Hematopoietic multipotent progenitor cell treated with erythropoietin and hydrocortisone succinate and interleukin-3 and kit ligand, for 17 days (in vitro differentiated cells): ENCODE results near the gene OR4D11.

Experiments
- DNase-seq: peaks from one replicate; pipeline ENCODE4 v3.0.0-alpha.2; 2015; ENCODE audit warnings: low spot score

Gene OR4D11

GRCh38 chr11:59548309-59548656 is 44.9 kb downstream of the OR4D11 start:
- no peak for DNase-seq

- DNase-seq, result peak; percentile 76
Observed at GRCh38 chr11:59550368-59550841, 47.0 kb downstream of the OR4D11 start.

- DNase-seq, result peak; percentile 74
Observed at GRCh38 chr11:59550842-59551658, 47.7 kb downstream of the OR4D11 start.

DNA sequence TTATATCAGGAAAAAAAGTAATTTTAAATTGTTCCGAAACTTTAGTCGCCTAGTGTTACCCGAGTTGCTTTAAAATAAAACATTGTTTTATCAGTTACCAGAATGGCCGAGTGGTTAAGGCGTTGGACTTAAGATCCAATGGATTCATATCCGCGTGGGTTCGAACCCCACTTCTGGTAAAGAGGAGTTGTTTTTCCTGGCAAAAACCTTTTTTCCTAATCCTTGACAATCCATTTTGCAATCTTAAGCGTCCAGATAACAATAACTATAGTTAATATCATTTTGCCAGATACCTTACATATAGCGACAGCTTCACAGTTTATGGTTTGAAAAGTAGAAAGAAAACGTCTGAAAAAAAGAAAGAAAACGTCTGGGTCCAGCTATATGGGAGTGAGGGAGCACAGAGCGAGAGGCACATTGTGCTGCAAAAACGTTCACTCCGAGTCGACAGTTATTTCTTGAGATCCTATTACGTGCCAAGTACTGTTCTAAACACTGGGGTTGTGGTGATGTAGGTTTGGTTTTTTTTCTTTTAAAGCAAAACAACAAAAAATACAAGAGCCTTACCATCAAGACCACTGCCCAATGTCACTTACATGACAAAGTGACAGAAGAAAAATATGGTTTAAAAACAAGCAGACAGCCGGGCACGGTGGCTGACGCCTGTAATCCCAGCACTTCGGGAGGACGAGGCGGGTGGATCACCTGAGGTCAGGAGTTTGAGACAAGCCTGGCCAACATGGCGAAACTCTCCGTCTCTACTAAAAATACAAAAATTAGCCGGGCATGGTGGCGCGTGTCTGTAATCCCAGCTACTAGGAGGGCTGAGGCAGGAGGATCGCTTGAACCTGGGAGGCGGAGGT is 48.5 kb downstream of the OR4D11 start:
- DNase-seq, result peak; percentile 21

- DNase-seq, result no peak
Observed at GRCh38 chr11:59552844-59553243, 49.5 kb downstream of the OR4D11 start.

GRCh38 chr11:59553323-59553722 is 49.9 kb downstream of the OR4D11 start:
- DNase-seq, result no peak
